Kasumi-1 (cell line): ENCODE results near the gene UNC119B.

Experiments used
- DNase-seq, 2 experiments: peaks; one replicate each; lab custom pipeline; 2025; lab: John Stamatoyannopoulos, UW

UNC119B gene

DNA sequence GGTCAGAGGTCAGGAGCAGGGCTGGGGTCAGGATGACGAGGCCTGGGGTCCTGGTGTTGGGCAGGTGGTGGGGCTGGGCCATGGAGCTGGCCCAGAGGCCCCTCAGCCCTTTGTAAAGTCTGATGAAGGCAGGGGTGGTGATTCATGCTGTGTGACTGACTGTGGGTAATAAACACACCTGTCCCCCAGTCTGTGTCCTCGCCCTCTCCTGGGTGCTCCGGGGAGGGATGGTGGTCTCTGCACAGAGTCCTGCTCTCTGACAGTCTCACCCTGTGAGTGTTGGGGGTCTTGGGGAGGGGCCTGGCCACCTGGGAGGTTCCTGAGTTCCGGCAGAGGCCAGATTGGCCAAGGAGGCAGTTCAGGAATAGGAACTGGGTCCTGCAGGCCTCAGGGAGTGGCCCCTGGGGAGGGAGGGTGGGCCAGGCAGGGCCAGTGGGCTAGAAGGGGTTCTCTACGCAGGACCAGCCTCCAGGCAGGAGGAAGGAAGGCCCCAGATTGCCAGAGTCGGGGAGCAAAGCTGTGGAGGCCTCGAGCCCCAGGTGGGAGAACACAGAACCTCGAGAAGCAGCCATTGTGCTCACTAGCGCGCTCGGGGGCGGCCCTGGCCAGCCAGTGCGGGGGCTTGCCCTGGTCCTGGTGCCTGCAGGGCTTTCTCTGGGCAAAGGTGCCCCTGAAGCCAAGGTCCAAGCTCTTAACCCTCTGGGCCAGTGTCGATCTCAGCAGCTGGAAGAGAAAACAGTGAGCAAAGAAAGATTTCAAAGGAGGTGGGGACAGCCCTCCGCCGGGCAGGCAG lies 29.8 kb downstream of the UNC119B start:
- DNase-seq: no peak

DNA sequence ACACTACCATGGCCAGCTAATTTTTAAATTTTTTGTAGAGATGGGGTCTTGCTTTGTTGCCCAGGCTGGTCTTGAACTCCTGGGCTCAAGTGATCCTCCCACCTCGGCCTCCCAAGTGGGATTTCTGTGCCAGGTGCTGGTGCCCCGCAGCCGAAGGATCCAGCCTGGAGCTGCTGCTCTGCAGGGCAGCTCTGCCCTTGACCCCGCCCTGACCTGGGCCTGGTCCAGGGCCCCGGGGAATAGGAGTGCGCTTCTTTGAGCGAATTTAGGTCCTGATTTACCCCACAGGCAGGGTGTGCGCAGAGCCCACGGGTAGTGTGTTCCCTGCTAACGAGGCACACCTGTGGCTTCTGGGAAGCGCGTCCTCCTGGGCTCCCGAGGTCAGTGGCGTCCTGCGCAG lies 30.6 kb downstream of the UNC119B start:
- DNase-seq: no peak

DNA sequence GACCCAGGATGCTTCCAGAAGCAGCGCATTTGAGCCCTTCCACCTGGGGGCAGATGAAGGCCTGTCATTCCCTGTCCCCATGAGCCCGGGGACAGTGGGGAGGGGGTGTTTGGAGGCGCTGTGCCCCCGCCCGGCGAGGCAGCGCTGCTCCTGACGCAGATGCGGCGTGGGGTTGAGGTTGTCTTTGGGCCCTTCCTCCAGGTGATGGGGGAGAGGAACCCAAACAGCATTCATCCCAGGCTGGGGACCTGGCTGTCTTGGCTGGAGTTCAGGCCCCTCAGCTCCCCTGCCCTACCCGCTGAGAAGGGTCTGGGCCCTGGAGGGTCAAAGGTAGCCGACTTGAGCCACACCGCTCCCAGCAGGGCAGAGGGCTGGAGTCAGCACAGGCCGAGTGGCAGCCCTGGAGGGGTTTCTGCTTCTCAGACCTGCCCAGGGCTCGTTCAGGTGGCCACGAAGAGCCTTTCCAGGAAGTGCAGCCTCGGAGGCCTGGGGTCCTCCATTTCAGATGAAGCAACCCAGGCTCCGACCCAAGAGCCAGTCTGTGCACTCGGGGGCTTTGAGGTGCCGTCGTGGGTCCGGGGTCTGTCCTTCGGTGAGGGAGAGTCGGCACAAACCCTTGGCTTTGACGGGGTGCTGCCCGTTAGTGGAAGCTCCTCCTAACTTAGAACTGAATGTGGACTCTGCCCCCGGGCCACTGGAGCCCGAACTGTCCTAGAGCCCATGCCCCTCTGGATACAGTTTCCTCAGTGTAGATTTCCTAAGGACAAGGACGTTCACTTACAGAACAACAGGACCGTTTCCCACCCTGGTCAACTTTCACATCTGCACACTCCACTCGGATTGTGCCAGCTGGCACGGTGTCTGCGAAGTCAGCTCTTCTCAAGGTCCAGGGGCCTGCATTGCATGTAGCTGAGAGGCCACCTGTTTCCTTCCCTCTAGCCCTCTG lies 31.5 kb downstream of the UNC119B start:
- no peak for DNase-seq

DNA sequence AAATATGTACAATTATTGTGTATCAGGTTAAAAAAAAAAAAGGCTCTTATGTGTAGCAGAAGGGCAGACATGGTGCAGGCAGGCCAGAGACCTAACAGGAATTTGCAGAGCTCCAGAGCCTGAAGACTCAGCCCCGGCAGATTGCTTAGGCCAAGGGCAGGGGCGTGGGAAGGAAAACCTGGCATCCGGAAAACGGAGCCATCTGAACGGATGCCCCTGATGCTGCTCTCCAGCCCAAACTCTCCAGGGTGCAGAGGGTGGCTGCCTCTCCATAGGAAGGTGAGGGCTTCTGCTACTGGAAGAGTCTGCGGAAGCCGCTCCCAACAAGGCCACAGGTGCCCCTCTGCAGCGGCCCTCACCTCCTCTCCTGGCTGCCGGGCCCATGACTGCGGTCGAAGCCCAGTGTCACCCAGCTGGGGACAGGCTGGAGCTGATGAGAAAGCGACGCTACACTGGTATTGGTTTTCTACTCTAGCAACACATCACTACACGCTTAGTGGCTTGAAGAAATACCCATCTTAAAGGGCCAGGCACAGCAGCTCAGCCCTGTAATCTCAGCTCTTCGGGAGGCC lies 34.8 kb downstream of the UNC119B start:
- no peak for DNase-seq

DNA sequence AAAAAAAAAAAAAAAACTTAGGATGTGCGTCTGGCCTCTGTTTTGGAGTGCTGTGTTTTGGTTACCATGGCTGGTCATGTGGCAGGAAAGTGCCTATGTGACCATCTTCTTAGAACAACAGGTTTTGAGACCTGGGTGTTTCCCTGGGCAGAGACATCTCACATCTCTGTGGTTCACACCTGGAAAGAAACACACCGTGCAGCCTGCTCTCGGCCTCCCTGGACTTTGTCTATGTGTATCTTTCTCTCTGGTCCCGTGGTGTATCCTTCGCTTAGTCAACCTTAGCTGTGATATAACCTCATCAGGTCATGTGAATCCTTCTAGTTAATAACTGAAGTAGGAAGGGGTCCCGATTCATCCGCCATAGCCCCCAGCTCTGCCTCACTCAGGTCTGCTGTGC lies 38.0 kb downstream of the UNC119B start:
- DNase-seq: no peak

DNA sequence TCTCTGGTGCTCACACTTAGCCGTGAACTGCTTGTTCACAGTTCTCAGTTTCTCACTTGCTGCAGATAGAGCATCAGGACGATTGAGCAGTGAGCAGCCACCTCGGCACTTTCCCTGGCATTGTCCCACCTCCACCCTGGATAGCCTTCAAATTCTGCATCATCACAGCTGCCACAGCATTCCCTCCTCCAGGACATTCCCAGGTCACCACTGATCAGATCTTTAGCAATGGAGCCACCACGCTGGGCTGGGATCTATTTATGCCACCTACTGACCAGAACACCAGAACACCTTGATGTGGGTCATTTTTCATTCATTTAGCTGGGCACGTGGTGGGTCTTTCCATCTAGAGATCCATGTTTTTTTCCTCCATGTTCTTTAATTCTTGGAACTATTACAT lies 39.0 kb downstream of the UNC119B start:
- no peak for DNase-seq

DNA sequence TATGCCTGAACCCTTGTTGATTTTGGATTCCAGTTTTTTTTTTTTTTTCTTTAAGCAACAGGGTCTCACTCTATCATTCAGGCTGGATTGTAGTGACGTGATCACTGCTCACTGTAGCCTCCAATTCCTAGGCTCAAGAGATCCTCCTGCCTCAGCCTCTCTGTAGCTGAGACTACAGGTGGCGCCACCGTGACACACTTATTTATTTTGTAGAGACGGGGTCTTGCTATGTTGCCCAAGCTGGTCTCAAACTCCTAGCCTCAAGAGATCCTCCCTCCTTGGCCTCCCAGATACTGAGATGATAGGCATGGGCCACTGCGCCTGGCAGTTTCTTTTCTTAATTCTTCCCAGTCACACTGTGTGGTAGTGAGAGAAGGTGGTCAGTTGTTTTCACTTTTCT lies 40.5 kb downstream of the UNC119B start:
- DNase-seq: no peak

DNA sequence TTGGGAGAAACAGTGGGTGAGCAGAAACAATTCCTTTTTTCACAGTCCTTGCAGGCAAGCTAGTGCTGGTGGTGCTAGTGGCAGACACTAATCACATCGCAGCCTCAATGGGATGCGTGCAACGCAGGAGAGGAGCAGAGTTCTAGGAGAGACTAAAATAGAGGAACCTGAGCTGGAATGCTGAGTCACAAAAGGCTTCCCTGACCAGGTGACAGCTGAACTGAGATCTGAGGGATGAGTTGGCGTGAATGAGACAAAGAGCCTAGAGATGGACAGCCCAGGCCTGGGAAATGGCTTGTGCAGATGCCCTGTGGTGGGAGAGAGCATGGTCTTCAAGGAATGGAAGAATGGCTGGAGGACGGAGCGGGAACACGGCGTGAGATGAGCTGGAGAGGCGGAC lies 41.1 kb downstream of the UNC119B start:
- DNase-seq: no peak

DNA sequence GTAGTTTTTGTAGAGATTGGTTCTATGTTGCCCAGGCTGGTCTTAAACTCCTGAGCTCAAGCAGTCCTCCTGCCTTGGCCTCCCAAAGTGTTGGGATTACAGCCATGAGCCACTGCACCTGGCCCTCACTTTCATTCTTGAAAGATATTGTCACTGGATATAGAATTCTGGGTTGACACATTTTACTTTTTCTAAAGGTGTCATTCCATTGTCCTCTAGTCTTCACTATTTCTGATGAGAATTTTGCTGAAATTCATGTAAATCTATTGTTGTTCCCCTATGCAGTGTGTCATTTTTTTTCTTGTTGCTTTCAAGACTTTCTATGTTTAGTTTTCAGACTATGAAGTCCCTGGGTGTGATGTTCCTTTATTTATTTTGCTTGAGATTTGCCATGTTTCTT lies 44.5 kb downstream of the UNC119B start:
- no peak for DNase-seq

DNA sequence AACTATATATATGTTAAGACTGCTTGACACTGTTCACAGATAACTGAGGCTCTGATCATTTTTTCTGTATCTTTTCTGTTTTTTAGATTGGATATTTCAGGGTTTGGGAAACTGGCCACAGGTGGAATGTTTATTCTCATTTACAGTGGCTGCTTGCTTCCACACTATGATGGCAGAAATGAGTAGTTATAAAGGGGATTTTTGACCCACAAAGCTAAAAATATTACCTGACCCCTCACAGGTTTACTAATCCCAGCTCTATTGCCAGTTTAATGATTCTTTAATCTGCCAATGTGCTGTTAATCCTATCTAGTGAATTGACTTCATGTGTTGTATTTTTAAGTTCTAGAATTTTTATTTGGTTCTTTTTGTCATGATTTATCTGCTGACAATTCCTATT lies 45.0 kb downstream of the UNC119B start:
- no peak for DNase-seq

DNA sequence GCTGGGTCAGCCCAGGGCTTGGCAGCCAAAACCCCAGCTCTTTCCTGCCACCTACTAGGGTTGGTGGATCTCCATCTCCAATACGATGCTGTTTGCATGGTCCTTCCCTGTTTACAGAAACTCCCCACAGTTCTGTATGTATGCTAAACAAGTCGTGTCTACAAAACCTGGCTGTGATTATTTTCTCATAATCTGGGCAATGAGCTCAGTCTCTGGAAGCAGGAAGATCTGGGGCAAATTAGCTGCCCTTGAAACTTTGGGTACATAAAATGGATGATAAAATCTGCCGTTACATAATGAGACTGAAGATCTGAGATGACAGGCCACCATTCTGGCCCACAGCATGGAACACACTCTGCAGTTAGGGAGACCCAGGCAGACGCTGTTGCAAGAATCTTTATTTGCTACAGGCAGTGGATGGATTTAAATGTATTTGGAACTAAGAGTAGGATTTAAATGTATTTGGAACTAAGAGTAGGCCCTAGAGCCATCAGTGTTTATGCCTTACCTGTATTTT lies 47.0 kb downstream of the UNC119B start:
- no peak for DNase-seq

DNA sequence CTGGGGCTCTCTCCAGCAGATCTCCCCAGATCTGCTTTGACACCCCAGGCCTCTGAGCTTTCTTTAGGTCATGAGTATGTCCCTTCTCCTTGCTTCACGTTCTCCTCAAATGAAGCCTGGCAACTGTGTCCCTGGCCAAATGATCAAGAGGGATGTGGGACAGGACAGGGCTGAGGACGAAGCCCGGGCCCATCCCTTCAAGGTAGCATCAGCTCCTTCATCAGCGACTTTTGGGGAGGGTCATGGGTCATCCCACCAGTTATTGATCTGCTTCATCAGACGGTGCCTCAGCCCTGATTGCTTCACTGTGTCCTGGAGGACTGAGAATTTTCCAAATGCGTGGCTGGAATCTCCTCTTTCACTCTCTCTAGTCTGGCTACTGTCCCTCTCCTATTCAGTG lies 47.7 kb downstream of the UNC119B start:
- DNase-seq: no peak

DNA sequence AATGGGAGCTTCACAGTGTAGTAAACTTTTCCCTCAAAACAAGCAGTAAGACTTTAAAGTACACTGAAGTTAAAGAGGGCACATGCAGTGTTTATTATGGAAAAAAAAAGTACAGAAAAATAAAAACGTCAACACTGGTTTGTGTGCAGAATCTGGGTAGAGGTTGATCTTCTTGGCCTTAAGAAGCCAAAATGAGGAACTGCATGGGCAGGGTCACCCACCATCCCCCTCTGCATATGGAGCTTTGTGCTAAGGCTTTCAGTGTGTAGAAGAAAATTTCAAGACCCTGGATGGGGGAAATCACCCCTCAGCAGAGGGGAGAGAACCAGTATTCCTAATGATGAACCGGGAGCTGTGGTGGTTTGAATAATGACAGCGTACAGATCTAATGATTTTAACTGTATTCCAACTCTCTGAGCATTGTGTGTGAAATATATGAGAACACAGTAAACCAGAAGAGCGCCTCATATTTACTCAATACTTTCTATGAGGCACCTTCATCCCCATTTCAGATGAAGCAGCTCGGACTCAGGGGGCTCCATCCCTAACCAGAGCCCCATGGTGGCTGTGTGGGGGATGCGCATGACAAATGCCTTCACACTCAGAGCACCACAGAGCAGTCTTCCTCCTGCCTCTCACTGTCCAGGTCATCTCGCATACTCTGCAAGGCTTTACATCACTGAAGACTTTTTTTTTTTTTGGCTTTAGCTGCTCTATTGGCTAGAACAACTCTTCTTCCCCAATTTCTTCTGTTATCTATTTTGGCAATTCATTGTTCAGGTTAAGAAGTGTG lies 48.7 kb downstream of the UNC119B start:
- no peak for DNase-seq

DNA sequence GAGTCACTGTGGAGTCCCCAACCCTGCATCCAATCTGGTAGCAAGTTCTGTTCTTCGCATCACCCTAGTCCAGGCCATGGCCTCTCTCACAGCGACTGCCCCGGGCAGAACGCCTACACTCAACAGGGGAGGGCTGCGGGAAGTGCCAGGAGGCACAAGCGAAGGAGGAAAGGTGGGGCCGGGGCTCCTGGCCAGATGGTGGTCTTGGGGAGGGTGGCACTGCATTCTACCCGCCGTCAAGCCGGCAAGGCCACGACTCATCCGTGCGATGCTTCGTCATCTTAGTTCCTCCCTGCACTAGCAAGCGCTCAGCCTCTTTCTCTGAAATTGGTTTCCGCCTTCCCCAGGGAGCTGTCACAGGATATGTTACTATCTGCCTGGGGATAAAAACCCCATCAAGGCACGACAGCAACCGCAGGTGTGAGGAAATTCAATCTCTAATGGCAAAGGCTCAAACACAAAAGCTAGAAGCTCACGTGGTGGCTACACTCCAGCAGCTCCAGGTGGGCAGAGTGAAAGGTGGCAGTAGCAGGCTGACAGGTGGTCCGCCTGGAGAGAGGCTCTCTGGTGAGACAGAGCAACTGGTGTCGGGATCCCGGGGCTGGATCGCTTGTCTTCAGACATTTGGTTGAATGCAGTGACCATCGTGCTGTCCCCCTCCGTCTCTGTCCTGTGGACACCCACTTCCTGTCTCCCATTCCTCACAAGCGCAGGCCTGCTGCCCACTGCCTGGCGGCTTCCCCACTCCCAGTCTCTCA lies 49.5 kb downstream of the UNC119B start:
- DNase-seq: no peak

DNA sequence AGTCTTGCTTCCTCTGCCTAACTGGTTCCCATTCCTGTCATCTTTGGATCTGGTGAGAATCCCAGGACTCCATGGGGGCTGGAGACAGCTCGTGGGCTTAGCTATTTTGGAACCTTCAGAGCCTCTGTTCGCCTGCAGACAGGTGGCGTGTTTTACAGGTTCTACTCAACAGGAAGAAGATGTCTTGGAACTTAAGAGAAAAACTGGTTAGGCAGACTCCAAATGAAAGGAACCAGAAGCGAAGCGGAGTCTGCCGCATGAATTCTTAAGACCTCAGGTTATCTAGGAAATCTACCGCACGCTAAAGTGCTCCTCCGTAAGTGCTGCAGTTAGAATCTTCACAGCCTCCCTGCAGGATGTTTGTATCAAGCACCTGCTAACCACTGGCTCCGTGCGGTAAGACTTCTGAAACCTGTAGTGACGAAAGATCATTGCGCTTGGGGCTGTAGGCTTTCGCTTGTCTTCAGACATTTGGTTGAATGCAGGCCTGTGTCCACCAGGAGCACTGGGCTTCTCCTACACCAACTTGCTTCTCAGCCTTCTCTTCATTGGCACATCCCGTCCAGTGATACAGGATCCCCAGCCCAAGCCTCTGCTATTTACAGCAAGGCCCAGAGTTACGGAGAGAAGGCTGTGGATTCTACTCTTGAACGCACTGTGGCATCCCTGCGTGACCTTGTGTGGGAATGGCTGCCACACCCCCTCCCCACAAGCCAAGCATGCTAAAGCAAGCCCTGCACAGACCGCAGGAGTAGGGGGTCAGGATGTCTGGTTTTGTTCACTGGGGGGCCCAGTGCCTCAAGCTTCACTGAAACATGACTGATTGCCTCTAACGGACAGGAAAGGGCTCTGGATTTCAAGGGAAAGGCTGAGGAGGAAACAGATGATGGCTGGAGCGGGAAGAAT lies 50.3 kb downstream of the UNC119B start:
- no peak for DNase-seq

DNA sequence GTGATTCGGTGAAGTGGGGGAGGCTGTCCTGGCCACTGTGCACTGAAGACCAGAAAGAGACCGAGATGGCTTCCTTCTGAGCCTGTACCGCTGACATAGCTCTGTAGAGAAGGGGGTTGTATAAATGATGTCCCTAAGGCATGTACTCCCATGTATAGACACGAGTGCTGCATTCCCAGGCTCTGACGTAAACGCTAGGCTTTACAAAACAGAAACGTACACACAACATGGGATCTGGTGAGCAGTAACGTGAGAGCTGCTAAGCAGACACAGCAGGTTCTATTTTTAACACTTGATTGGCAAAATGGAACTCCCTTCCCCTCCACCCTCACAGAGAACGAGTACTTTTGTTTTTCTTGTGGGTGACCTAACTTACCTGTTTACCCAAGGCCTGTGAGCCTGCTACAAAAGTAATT lies 51.3 kb downstream of the UNC119B start:
- no peak for DNase-seq

DNA sequence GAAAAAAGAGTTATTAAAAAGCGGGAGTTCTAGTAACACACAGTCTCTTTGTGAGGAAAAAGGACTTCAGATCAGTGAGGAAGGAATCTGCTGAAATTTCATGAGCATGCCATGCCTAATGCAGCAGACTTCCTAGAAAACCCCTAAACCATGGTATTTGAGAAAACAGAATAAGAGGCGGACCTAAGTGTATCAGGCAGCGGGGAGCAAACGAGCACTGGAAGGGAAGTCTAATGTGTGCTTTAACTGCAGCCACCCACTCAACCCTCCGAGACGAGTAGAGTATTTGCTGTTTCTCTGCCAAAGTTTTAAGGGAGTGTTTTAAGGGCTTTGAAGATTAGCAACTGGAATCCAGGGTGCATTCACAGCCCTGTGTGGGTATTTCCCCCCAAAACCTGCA lies 51.8 kb downstream of the UNC119B start:
- no peak for DNase-seq

DNA sequence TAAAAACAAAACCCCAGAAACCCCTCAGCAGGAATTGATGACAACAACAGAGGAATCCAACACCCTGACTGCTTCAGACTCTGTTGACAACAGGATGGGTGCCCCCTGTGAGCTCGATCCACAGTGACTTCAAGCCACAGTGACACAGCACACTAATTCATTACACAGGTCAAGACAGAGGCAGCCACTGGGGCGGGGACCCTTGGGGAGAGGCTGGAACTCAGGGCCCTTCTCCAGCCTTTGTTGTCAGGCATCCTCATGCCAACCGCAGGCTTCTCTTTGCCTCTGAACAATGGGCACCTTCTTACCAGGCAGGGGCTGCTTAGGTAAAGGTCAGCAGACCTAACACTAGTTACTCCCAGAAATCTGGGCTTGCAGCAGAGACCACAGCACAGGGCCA lies 53.0 kb downstream of the UNC119B start:
- DNase-seq: no peak

DNA sequence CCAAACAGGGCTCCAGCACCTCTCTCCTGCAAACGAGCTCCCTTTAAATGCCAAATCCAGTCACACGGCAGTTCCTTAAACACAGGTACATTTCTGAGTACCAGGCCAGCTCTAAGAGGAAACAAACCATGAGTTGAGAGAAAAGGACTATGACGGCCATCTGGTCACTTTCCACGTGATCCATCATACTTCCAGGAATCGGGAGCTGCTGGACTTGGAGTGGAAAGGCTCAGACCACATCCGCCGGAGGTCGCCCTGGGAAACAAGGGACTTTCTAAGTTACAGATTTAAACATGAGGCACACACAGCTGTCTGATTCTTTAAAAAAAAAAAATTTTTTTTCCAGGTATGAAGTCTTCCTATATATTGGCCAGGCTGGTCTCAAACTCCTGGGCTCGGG lies 54.6 kb downstream of the UNC119B start:
- no peak for DNase-seq

DNA sequence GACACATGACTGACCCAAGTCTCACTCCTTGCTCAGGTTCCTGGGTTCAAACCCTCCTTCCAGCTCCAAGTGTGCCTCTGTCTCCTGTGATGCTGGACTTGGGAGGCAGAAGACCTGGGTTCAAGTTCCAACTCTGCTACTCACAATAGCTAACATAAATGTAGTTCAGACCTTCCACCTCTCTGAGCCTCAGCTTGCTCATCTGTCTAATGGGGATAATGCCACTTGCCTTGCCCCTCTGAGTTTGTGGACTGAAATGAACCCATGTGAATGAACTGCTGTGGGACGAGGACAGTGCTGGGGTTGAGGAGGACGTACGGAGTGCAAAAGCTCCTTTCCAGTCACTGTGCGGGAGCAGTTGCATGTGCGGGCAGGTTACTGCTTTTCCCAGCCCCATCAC lies 56.3 kb downstream of the UNC119B start:
- DNase-seq: no peak
